ENCODE results near the gene DMRT2.

Gene DMRT2

GRCh38 chr9:1098551-1098950 is 48.4 kb downstream of the DMRT2 start:
- DNase-seq, result no peak

DNA sequence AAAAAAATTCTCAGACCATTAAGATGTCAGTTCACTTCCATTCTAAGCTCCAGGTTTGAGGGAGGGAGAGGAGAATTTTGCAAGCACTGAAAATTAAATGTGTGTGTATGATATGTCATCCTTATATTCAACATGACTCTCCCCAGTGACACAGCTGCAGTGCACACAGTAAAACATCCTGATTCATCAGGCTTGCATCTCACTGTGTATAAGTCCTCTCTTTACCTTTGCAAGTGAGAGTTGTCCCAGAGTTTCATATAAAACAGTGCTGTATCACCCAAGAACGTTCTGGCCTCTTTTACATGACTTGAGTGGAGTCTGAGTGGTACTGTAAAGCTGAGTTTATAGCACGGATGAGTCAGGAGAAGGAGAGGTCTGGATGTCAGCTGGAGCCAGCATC is 50.0 kb downstream of the DMRT2 start:
- no peak for DNase-seq

DNA sequence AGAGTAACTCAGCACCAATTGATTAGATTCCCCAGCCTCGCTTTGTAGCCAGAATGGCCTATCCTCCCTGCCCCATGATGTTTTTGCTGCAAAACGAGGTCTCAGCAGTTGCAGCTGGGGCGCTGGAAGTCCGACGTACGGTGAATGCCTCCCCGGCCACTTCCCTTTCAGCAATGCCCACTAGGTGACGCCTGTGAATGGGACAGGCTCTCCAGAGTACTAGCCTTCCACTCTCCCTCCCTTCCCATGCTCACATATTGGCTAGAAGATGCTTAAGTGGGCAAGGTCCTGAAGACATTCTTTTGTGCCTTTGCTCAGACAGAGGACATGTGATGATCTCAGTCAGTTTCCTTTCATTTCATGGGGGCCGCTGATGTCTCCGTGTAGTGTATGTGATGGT is 50.8 kb downstream of the DMRT2 start:
- DNase-seq, result no peak

DNA sequence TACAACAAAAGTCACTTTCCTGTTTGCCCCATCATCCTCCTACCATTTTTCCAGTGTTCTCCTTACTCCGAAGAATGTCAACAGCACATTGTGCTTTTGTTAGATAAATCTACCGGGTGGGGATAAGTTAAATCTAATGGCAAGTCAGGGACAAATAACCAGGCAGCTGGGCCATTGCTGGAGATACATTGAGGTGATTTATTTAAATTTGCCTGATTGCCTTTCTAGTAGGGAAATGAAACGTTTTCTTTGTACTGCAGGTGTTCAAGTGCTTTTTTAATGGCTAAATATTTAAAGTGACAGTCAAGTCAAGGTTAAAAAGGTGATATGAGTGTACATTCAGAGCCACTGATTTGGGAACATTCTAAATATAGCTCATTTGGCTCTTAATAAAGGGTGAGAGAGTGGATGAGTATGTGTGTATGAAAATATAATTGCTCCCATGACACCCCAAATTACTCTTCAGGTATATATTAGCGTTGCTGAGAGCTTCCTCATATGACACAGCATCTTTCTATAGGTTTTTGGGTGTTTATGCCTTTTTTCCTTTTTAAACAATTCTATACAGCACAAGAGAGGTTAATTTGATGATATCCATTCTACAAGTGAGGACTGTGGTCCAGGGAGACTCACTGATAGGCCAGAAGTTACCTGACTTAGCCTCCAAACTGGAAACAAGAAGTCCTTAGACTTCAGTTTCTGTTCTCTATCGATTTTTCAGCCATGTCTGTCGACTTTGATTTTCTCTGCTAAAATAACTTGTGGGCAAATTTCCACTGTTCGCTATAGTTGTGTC is 51.9 kb downstream of the DMRT2 start:
- no peak for DNase-seq

- no peak for DNase-seq
These were observed 52.4 kb downstream of the DMRT2 start for GRCh38 chr9:1102642-1102970.

All from GOT3 (cell line).